ENCODE results near the gene IL20RB. TPM values are rescaled to one million over a fixed set of nuclear protein-coding genes. Genes with fewer than 3 reads are reported as not detected.

The IL20RB gene
- total and polyA plus RNA-seq, 9 donors: 0.35 to 1.7 (median 0.60) TPM

GRCh38 chr3:136913168-136913567, 44.6 kb upstream of the IL20RB start:
- intact Hi-C loops (cut with DNase I): no loop called here
- Histone ChIP-seq H3K27ac (no peak overlapping the region), H3K27me3 (no peaks in the 10 kb centered on the region), H3K4me1 (ENCODE audit: insufficient read depth) (no peaks in the 10 kb centered on the region), H3K4me3 (no peak overlapping the region), H3K36me3 (no peaks in the 10 kb centered on the region), H3K9me3 (no peaks in the 10 kb centered on the region)
- DNase-seq: no peak
- TF ChIP-seq EP300 (IDR thresholded peaks at IDR 0.05) (no peak), POLR2A (IDR thresholded peaks at IDR 0.05) (no peak)
- TF ChIP-seq, protein P1, sequence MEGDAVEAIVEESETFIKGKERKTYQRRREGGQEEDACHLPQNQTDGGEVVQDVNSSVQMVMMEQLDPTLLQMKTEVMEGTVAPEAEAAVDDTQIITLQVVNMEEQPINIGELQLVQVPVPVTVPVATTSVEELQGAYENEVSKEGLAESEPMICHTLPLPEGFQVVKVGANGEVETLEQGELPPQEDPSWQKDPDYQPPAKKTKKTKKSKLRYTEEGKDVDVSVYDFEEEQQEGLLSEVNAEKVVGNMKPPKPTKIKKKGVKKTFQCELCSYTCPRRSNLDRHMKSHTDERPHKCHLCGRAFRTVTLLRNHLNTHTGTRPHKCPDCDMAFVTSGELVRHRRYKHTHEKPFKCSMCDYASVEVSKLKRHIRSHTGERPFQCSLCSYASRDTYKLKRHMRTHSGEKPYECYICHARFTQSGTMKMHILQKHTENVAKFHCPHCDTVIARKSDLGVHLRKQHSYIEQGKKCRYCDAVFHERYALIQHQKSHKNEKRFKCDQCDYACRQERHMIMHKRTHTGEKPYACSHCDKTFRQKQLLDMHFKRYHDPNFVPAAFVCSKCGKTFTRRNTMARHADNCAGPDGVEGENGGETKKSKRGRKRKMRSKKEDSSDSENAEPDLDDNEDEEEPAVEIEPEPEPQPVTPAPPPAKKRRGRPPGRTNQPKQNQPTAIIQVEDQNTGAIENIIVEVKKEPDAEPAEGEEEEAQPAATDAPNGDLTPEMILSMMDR (IDR thresholded peaks at IDR 0.05): no peak
- WGBS, 3 donors: 98 to 100% (median 100%) methylated on average over 1 of the region's 1 CpG

DNA sequence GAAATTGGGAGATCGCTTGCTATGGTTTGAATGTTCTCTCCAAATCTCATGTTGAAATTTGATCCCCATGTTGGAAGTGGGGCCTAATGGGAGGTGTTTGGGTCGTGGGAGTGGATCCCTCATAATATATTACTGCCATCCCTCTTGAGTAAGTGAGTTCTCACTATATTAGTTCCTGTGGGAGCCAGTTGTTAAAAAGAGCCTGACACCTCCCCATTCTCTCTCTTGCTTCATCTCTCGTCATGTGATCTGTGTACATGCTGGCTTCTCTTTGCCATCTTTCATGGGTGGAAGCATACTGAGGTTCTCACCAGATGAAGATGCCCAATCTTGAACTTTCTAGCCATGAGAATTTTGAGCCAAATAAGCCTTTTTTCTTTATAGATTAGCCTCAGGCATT, 43.0 kb upstream of the IL20RB start:
- H3K4me3 ChIP-seq: no peak overlapping the region
- DNase-seq: no peak
- WGBS, 3 donors: 84 to 91% (median 90%) methylated on average over 3 of the region's 3 CpGs
- no peaks in the 10 kb centered on the region for H3K4me1 ChIP-seq (ENCODE audit: insufficient read depth)
- TF ChIP-seq POLR2A (IDR thresholded peaks at IDR 0.05) (no peak), EP300 (IDR thresholded peaks at IDR 0.05) (no peak)
- TF ChIP-seq, protein P1 (IDR thresholded peaks at IDR 0.05): no peak
- no peaks in the 10 kb centered on the region for H3K27me3 ChIP-seq
- no peak overlapping the region for H3K27ac ChIP-seq
- H3K9me3 ChIP-seq: no peaks in the 10 kb centered on the region
- H3K36me3 ChIP-seq: no peaks in the 10 kb centered on the region
- intact Hi-C loops (cut with DNase I): no loop called here

DNA sequence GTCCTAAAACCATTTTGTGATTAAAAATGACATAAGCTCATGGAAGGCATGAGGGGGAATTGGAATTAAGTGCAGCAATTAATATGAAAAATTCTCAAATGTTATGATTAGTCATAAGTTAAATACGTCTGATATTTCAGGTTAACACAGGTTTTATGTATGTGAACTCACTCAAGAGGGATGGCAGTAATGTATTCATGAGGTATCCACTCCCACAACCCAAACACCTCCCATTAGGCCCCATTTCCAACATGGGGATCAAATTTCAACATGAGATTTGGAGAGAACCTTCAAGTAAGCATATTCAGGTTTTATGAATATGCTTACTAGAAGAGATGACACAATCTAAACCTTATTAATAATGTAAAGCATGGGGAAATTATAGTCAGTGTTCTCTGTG, 41.6 kb upstream of the IL20RB start:
- intact Hi-C loops (cut with DNase I): no loop called here
- no peak for DNase-seq
- TF ChIP-seq, protein P1 (IDR thresholded peaks at IDR 0.05): no peak
- TF ChIP-seq EP300 (IDR thresholded peaks at IDR 0.05) (no peak), POLR2A (IDR thresholded peaks at IDR 0.05) (no peak)

DNA sequence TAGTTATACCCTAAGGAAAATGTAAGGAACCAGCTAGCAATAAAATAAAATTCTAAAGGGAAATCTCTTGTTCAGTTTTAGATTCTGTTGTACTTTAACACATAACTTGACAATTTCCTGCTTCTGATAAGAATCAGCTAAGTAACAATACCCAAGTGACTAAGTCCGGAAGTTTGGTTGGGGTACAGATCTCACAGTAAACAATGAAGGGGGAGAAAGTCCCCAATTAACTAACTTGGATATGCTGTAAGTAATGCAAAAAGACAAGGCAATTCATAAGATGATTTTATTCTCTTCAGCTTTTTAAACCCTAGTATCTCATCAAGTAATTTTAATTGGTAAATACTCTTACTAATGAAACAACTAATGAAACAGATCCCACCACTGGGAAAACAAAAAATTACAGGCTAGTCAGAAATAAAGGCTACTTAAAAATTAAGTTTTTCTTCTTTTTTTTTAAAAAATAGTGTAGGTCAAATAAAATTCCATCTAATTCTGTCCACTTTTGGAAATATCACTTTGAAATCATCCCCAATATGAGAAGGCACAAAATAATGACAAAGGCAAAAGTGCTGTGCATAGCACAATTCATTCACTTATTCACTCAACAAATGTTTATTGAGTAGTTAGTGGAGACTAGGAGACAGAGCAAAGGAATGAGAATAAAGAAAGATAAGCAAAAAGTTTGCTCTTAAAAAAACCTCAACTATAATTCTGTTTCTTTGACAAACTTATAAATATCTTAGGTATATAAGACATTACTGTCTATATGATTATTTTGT, 37.8 kb upstream of the IL20RB start:
- TF ChIP-seq POLR2A (IDR thresholded peaks at IDR 0.05): no peak
- no peak for TF ChIP-seq EP300 (IDR thresholded peaks at IDR 0.05)
- TF ChIP-seq, protein P1 (IDR thresholded peaks at IDR 0.05): no peak
- 84 to 93% (median 88%) methylated on average over 1 of the region's 1 CpG for WGBS, 3 donors
- intact Hi-C loops (cut with DNase I): no loop called here
- H3K36me3 ChIP-seq: no peaks in the 10 kb centered on the region
- H3K4me1 ChIP-seq (ENCODE audit: insufficient read depth): no peaks in the 10 kb centered on the region
- no peak overlapping the region for H3K4me3 ChIP-seq
- no peaks in the 10 kb centered on the region for H3K9me3 ChIP-seq
- no peaks in the 10 kb centered on the region for H3K27me3 ChIP-seq
- H3K27ac ChIP-seq: no peak overlapping the region
- DNase-seq: no peak

More for the DNA sequence above, 41.6 kb upstream of the IL20RB start:
- Histone ChIP-seq H3K4me1 (ENCODE audit: insufficient read depth) (no peaks in the 10 kb centered on the region), H3K4me3 (no peak overlapping the region), H3K27me3 (no peaks in the 10 kb centered on the region), H3K36me3 (no peaks in the 10 kb centered on the region), H3K27ac (no peak overlapping the region), H3K9me3 (no peaks in the 10 kb centered on the region)
- 96 to 98% (median 96%) methylated on average over 1 of the region's 1 CpG for WGBS, 3 donors
